SU-DHL-6 (cell line): Measurements from ENCODE around the gene CPLANE1.

Experiments used
- H2AFZ ChIP-seq: fragments of 200-600 bp; sonication (generic); 2 replicates; pipeline ENCODE4 v1.6.1; 2014; ENCODE audit warnings: low read depth, mild to moderate bottlenecking, moderate library complexity, mixed read lengths, antibody characterized with exemption, low read length; ENCODE audit not compliant: severe bottlenecking
- H3F3A ChIP-seq: fragments of 200-600 bp; shearing (Covaris generic); 2 replicates; pipeline ENCODE4 v1.6.0; 2016; ENCODE audit warnings: antibody characterized with exemption, mild to moderate bottlenecking; ENCODE audit not compliant: insufficient read depth
- H3K27ac ChIP-seq: fragments of 200-600 bp; sonication (generic); 2 replicates; pipeline ENCODE4 v1.5.1; 2016; ENCODE audit warnings: low read depth, mild to moderate bottlenecking, low read length, moderate library complexity, mixed read lengths
- H3K27me3 ChIP-seq: fragments of 200-600 bp; sonication (generic), shearing (Covaris generic); 2 replicates; pipeline ENCODE4 v1.6.0; 2014; ENCODE audit warnings: mild to moderate bottlenecking, low read length
- H3K36me3 ChIP-seq: fragments of 200-600 bp; sonication (generic); 2 replicates; pipeline ENCODE4 v1.6.1; 2014; ENCODE audit warnings: mild to moderate bottlenecking, low read length, mixed read lengths
- H3K4me2 ChIP-seq: fragments of 300-600, 200-600 bp; shearing (Covaris generic), sonication (generic); 2 replicates; pipeline ENCODE4 v1.6.0; 2014; ENCODE audit warnings: low read length, low read depth, mild to moderate bottlenecking; ENCODE audit not compliant: poor library complexity, severe bottlenecking
- H3K4me3 ChIP-seq: fragments of 200-600 bp; sonication (generic); 2 replicates; pipeline ENCODE4 v1.5.1; 2014; ENCODE audit warnings: antibody characterized with exemption, low read length, mild to moderate bottlenecking, mixed read lengths; ENCODE audit not compliant: insufficient read depth, poor library complexity, severe bottlenecking
- H3K79me2 ChIP-seq: fragments of 200-600 bp; sonication (generic); 2 replicates; pipeline ENCODE4 v1.6.1; 2014; ENCODE audit warnings: mild to moderate bottlenecking, low read length, moderate library complexity; ENCODE audit not compliant: insufficient read depth
- H3K9ac ChIP-seq: fragments of 200-600 bp; sonication (generic); 2 replicates; pipeline ENCODE4 v1.7.0; 2014; ENCODE audit warnings: mild to moderate bottlenecking, low read length
- H3K9me2 ChIP-seq: fragments of 200-600 bp; sonication (generic); replicated peaks from 2 replicates; pipeline ENCODE4 v1.6.1; 2014; ENCODE audit warnings: low read length; ENCODE audit not compliant: insufficient read depth
- H3K9me3 ChIP-seq: fragments of 200-600 bp; sonication (generic); 2 replicates; pipeline ENCODE4 v1.6.1; 2014; ENCODE audit warnings: low read length, mixed read lengths; ENCODE audit not compliant: insufficient read depth
- H4K20me1 ChIP-seq: fragments of 200-600 bp; sonication (generic); 2 replicates; pipeline ENCODE4 v1.6.1; 2014; ENCODE audit warnings: low read depth, mild to moderate bottlenecking, antibody characterized with exemption, low read length, moderate library complexity, mixed read lengths
- CTCF ChIP-seq: fragments of 200-600 bp; sonication (generic); IDR thresholded peaks from one replicate; pipeline ENCODE4 v1.5.1; 2017; ENCODE audit warnings: antibody characterized with exemption, mild to moderate bottlenecking, low read length, moderate library complexity; ENCODE audit not compliant: insufficient read depth, poor library complexity, severe bottlenecking
- EZH2phosphoT487 ChIP-seq: fragments of 200-600 bp; sonication (generic), shearing (Covaris generic); conservative IDR thresholded peaks from 2 replicates; pipeline ENCODE4 v1.6.1; 2018; ENCODE audit warnings: mild to moderate bottlenecking, antibody characterized with exemption, low read length, moderate library complexity, mixed read lengths

The CPLANE1 gene

DNA sequence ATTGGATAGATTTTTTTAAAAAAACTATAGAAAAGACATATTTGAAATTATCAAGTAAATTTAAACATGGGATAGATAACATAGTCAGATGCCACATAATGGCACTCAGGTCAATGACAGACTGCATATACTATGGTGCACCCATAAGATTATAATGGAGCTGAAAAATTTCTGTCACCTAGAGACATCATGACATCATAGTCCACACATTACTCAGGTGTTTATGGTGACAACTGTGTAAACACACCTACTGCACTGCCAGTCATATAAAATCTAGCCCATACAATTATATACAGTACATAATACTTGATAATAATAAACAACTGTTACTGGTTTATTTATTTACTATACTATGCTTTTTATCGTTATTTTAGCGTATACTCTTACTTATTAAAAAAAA, 58.6 kb downstream of the CPLANE1 start:
- H3K36me3 ChIP-seq: no peaks in the 10 kb centered on the region
- TF ChIP-seq EZH2phosphoT487 (no peak), CTCF (no peak)
- no peaks in the 10 kb centered on the region for H3K79me2 ChIP-seq
- no peak overlapping the region for H3K4me3 ChIP-seq
- no peak overlapping the region for H3K4me2 ChIP-seq
- H3K9ac ChIP-seq: no peak overlapping the region
- H3K27me3 ChIP-seq: no peaks in the 10 kb centered on the region
- no peak overlapping the region for H3K27ac ChIP-seq
- no peaks in the 10 kb centered on the region for H3K9me2 ChIP-seq
- no peaks in the 10 kb centered on the region for H4K20me1 ChIP-seq
- H2AFZ ChIP-seq: no peak overlapping the region
- H3K9me3 ChIP-seq: no peaks in the 10 kb centered on the region
- no peaks in the 10 kb centered on the region for H3F3A ChIP-seq

DNA sequence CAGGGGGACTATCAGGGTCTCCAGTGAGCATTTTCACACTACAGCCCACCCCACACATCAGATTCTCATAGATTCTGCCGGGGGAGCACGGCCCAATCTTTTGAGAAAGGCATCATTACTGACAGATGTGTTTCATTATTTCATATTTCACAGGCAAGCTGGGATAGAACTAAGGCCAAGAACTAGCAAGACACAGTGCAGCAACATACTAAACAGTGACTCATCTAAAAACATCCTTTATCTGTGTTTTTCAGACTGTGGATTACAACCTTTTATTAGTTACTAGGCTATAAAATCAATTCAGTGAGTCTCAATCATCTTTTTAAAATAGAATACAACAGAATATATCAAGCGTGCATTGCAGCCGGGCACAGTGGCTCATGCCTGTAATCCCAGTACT, 59.8 kb downstream of the CPLANE1 start:
- TF ChIP-seq CTCF (no peak), EZH2phosphoT487 (no peak)
- Histone ChIP-seq H3K9me3 (no peaks in the 10 kb centered on the region), H3K9ac (no peak overlapping the region), H3K4me3 (no peak overlapping the region), H4K20me1 (no peaks in the 10 kb centered on the region), H3K36me3 (no peaks in the 10 kb centered on the region), H3K9me2 (no peaks in the 10 kb centered on the region), H3K27me3 (no peaks in the 10 kb centered on the region), H3K79me2 (no peaks in the 10 kb centered on the region), H3K4me2 (no peak overlapping the region), H2AFZ (no peak overlapping the region), H3F3A (no peaks in the 10 kb centered on the region), H3K27ac (no peak overlapping the region)

DNA sequence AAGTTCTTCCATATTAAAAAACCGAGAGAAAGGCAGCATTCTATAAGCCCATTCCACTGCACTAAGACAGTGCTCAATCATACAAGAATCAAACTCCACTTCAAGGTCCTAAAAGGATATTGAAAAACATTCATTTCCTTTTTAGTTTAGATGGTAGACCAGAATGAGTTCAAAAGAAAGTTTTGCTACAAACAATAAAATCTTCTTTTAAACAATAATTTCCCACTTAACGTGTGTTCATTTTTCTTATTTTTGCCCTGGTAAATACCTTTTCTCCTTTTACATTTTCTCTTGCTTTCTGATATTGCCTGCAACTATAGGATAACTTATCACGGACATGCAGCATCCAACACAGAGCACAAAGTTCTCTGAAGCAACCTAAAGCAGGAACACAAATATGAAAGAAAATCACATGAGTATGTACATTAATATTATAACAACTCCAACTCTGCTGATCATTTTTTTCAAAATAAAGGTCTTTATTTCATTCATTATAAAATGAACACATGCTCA, 61.7 kb downstream of the CPLANE1 start:
- Histone ChIP-seq H3K27me3 (no peaks in the 10 kb centered on the region), H3K27ac (no peak overlapping the region), H3K9ac (no peak overlapping the region), H3K9me3 (no peaks in the 10 kb centered on the region), H3K9me2 (no peaks in the 10 kb centered on the region), H4K20me1 (no peaks in the 10 kb centered on the region), H3K4me2 (no peak overlapping the region), H2AFZ (no peak overlapping the region), H3K4me3 (no peak overlapping the region), H3F3A (no peaks in the 10 kb centered on the region), H3K79me2 (no peaks in the 10 kb centered on the region), H3K36me3 (no peaks in the 10 kb centered on the region)
- TF ChIP-seq EZH2phosphoT487: no peak
- TF ChIP-seq CTCF: no peak
